Activated CD4-positive, alpha-beta T cell treated with anti-CD3 and anti-CD28 coated beads, Interleukin-2, amount 10 ng/mL, durations not matched to agents 24 days and 14 days (primary cell): ENCODE measurements around the gene PYROXD2. TPM values are rescaled to one million over a fixed set of nuclear protein-coding genes. Genes with fewer than 3 reads are reported as not detected.
A peak's percentile ranks its signal among the peaks of the same experiment; 100 is the strongest.

Experiments used
- DNase-seq: peaks from one replicate; pipeline ENCODE4 v3.0.0; 2022
- H3K27ac Mint-ChIP-seq: one replicate; pipeline ENCODE4 v1.8.0; 2022; ENCODE audit warnings: mild to moderate bottlenecking, mixed read lengths
- H3K27me3 Mint-ChIP-seq: one replicate; pipeline ENCODE4 v1.8.0; 2022; ENCODE audit warnings: mixed read lengths
- H3K36me3 Mint-ChIP-seq: one replicate; pipeline ENCODE4 v1.8.0; 2022; ENCODE audit warnings: low read depth, mild to moderate bottlenecking, mixed read lengths
- H3K4me1 Mint-ChIP-seq: one replicate; pipeline ENCODE4 v1.8.0; 2021; ENCODE audit warnings: mixed read lengths
- H3K4me3 Mint-ChIP-seq: one replicate; pipeline ENCODE4 v1.8.0; 2022; ENCODE audit warnings: mild to moderate bottlenecking, moderate library complexity, mixed read lengths
- H3K9me3 Mint-ChIP-seq: one replicate; pipeline ENCODE4 v1.8.0; 2021; ENCODE audit warnings: mixed read lengths
- intact Hi-C: fragments of 100-400 bp; cut with micrococcal nuclease; formaldehyde crosslinking; loops from one replicate; pipeline ENCODE4 v1.15.1; 2023
- total RNA-seq: library from RNA; stranded (reverse); gene quantifications from 2 replicates; pipeline ENCODE4 v1.2.3, GENCODE V29; 2022

The PYROXD2 gene
- total RNA-seq, 1 donor from 2014 or later: 2.3 TPM

- H3K9me3 Mint-ChIP-seq: no peaks in the 10 kb centered on the region
- peak within 1 kb of the TSS; percentile 95 for H3K4me3 Mint-ChIP-seq
- peaks cover 32% of the 10 kb centered on the region for H3K36me3 Mint-ChIP-seq
- DNase-seq: peak; percentile 95
- H3K4me1 Mint-ChIP-seq: peaks cover 21% of the 10 kb centered on the region
- intact Hi-C loops: loop anchor here (2.0 kb wide), 1 partner anchor 306 kb away; no protein-coding TSS in a partner anchor
- peak within 1 kb of the TSS; percentile 90 for H3K27ac Mint-ChIP-seq
- peaks cover 18% of the 10 kb centered on the region for H3K27me3 Mint-ChIP-seq
These were observed 31.8 kb upstream of the PYROXD2 start, which contains the start of gene HPS1 for GRCh38 chr10:98446661-98447221. TSS of gene HPS1 (minus strand) at chr10:98446935. CDS start at chr10:98443240, 3,695 bp downstream.

- Mint-ChIP-seq H3K4me3 (peak overlapping the region; percentile 95), H3K9me3 (no peaks in the 10 kb centered on the region), H3K27ac (peak overlapping the region; percentile 90), H3K36me3 (peaks cover 36% of the 10 kb centered on the region), H3K4me1 (peaks cover 24% of the 10 kb centered on the region), H3K27me3 (peaks cover 18% of the 10 kb centered on the region)
- peak; percentile 80 for DNase-seq
- intact Hi-C loops: loop anchor here (2.0 kb wide), 1 partner anchor 305 kb away; no protein-coding TSS in a partner anchor
These were observed 31.2 kb upstream of the PYROXD2 start for GRCh38 chr10:98446151-98446660.

GRCh38 chr10:98445200-98445812 is 30.3 kb upstream of the PYROXD2 start:
- intact Hi-C loops: no loop called here
- no peaks in the 10 kb centered on the region for H3K9me3 Mint-ChIP-seq
- no peak for DNase-seq
- peak overlapping the region; percentile 90 for H3K27ac Mint-ChIP-seq
- H3K4me1 Mint-ChIP-seq: peaks cover 28% of the 10 kb centered on the region
- peak overlapping the region; percentile 95 for H3K4me3 Mint-ChIP-seq
- H3K27me3 Mint-ChIP-seq: peaks cover 10% of the 10 kb centered on the region
- peaks cover 41% of the 10 kb centered on the region for H3K36me3 Mint-ChIP-seq

GRCh38 chr10:98444314-98445006 is 29.5 kb upstream of the PYROXD2 start:
- intact Hi-C loops: no loop called here
- H3K36me3 Mint-ChIP-seq: peaks cover 48% of the 10 kb centered on the region

GRCh38 chr10:98438715-98439114 is 23.7 kb upstream of the PYROXD2 start:
- peaks cover 19% of the 10 kb centered on the region for H3K4me1 Mint-ChIP-seq
- H3K9me3 Mint-ChIP-seq: peaks cover 6% of the 10 kb centered on the region
- H3K27me3 Mint-ChIP-seq: no peaks in the 10 kb centered on the region
- H3K27ac Mint-ChIP-seq: no peak overlapping the region
- DNase-seq: no peak
- no peak overlapping the region for H3K4me3 Mint-ChIP-seq
- peaks cover 75% of the 10 kb centered on the region for H3K36me3 Mint-ChIP-seq
- intact Hi-C loops: no loop called here

More at GRCh38 chr10:98444314-98445006, 29.5 kb upstream of the PYROXD2 start:
- H3K4me1 Mint-ChIP-seq: peaks cover 28% of the 10 kb centered on the region
- peaks cover 5% of the 10 kb centered on the region for H3K9me3 Mint-ChIP-seq
- H3K27me3 Mint-ChIP-seq: peaks cover 4% of the 10 kb centered on the region
- DNase-seq: no peak
- H3K27ac Mint-ChIP-seq: peak overlapping the region; percentile 16
- H3K4me3 Mint-ChIP-seq: peak overlapping the region; percentile 95

- no peaks in the 10 kb centered on the region for H3K27me3 Mint-ChIP-seq
These were observed 21.7 kb upstream of the PYROXD2 start for GRCh38 chr10:98436704-98437103.

GRCh38 chr10:98435178-98435577 is 20.2 kb upstream of the PYROXD2 start:
- H3K36me3 Mint-ChIP-seq: peaks cover 77% of the 10 kb centered on the region
- no peak for DNase-seq
- intact Hi-C loops: no loop called here
- no peak overlapping the region for H3K4me3 Mint-ChIP-seq
- H3K27ac Mint-ChIP-seq: no peak overlapping the region
- no peaks in the 10 kb centered on the region for H3K27me3 Mint-ChIP-seq
- peaks cover 9% of the 10 kb centered on the region for H3K9me3 Mint-ChIP-seq
- peaks cover 4% of the 10 kb centered on the region for H3K4me1 Mint-ChIP-seq

More at GRCh38 chr10:98436704-98437103, 21.7 kb upstream of the PYROXD2 start:
- DNase-seq: no peak
- Mint-ChIP-seq H3K4me3 (no peak overlapping the region), H3K9me3 (peaks cover 9% of the 10 kb centered on the region), H3K4me1 (peaks cover 11% of the 10 kb centered on the region), H3K27ac (no peak overlapping the region), H3K36me3 (peaks cover 74% of the 10 kb centered on the region)
- intact Hi-C loops: no loop called here

GRCh38 chr10:98433881-98434732 is 19.1 kb upstream of the PYROXD2 start:
- no peak overlapping the region for H3K27ac Mint-ChIP-seq
- intact Hi-C loops: no loop called here
- DNase-seq: no peak
- H3K4me1 Mint-ChIP-seq: peaks cover 4% of the 10 kb centered on the region
- H3K9me3 Mint-ChIP-seq: peaks cover 3% of the 10 kb centered on the region
- H3K27me3 Mint-ChIP-seq: no peaks in the 10 kb centered on the region
- no peak overlapping the region for H3K4me3 Mint-ChIP-seq
- H3K36me3 Mint-ChIP-seq: peaks cover 66% of the 10 kb centered on the region

GRCh38 chr10:98433371-98433770 is 18.4 kb upstream of the PYROXD2 start:
- Mint-ChIP-seq H3K27me3 (no peaks in the 10 kb centered on the region), H3K4me1 (peaks cover 3% of the 10 kb centered on the region), H3K36me3 (peaks cover 64% of the 10 kb centered on the region), H3K4me3 (no peak overlapping the region), H3K9me3 (peaks cover 3% of the 10 kb centered on the region), H3K27ac (no peak overlapping the region)
- DNase-seq: no peak
- intact Hi-C loops: no loop called here

GRCh38 chr10:98432330-98432729 is 17.3 kb upstream of the PYROXD2 start:
- Mint-ChIP-seq H3K27ac (no peak overlapping the region), H3K27me3 (no peaks in the 10 kb centered on the region), H3K36me3 (peaks cover 61% of the 10 kb centered on the region), H3K4me3 (no peak overlapping the region), H3K4me1 (no peaks in the 10 kb centered on the region), H3K9me3 (peaks cover 3% of the 10 kb centered on the region)
- DNase-seq: no peak
- intact Hi-C loops: no loop called here

GRCh38 chr10:98431016-98431415 is 16.0 kb upstream of the PYROXD2 start:
- no peak overlapping the region for H3K27ac Mint-ChIP-seq
- H3K9me3 Mint-ChIP-seq: peaks cover 3% of the 10 kb centered on the region
- H3K36me3 Mint-ChIP-seq: peaks cover 55% of the 10 kb centered on the region
- H3K4me3 Mint-ChIP-seq: no peak overlapping the region
- no peaks in the 10 kb centered on the region for H3K4me1 Mint-ChIP-seq
- no peaks in the 10 kb centered on the region for H3K27me3 Mint-ChIP-seq
- no peak for DNase-seq
- intact Hi-C loops: no loop called here

- no peaks in the 10 kb centered on the region for H3K27me3 Mint-ChIP-seq
- intact Hi-C loops: no loop called here
- peak overlapping the region; percentile 1 for H3K27ac Mint-ChIP-seq
These were observed 15.4 kb upstream of the PYROXD2 start for GRCh38 chr10:98430427-98430826.

GRCh38 chr10:98429320-98430072 is 14.5 kb upstream of the PYROXD2 start:
- H3K9me3 Mint-ChIP-seq: peaks cover 3% of the 10 kb centered on the region
- peaks cover 40% of the 10 kb centered on the region for H3K36me3 Mint-ChIP-seq
- H3K27me3 Mint-ChIP-seq: no peaks in the 10 kb centered on the region
- DNase-seq: no peak
- no peak overlapping the region for H3K27ac Mint-ChIP-seq
- intact Hi-C loops: no loop called here
- H3K4me1 Mint-ChIP-seq: no peaks in the 10 kb centered on the region
- no peak overlapping the region for H3K4me3 Mint-ChIP-seq

More at GRCh38 chr10:98430427-98430826, 15.4 kb upstream of the PYROXD2 start:
- DNase-seq: no peak
- H3K36me3 Mint-ChIP-seq: peaks cover 49% of the 10 kb centered on the region
- H3K4me1 Mint-ChIP-seq: no peaks in the 10 kb centered on the region
- no peak overlapping the region for H3K4me3 Mint-ChIP-seq
- H3K9me3 Mint-ChIP-seq: peaks cover 3% of the 10 kb centered on the region
